ENCODE measurements around the gene DDX41. TPM values are rescaled to one million over a fixed set of nuclear protein-coding genes. Genes with fewer than 3 reads are reported as not detected.

DDX41 gene
- total RNA-seq, 2 donors from 2014 or later = 84.3 to 134 TPM

- H3K27ac ChIP-seq = no peak overlapping the region
- intact Hi-C loops (cut with DNase I) = loop anchor here (5.0 kb wide), 3 partner anchors 44 to 189 kb away; partner anchors contain the start of gene MXD3
- H3K4me3 ChIP-seq = no peak overlapping the region
- peaks cover 10% of the 10 kb centered on the region for H3K4me1 ChIP-seq
- H3K27me3 ChIP-seq = no peaks in the 10 kb centered on the region
- TF ChIP-seq CTCF (IDR thresholded peaks at IDR 0.05) = peak; percentile 97
- no peaks in the 10 kb centered on the region for H3K9me3 ChIP-seq
- peak; percentile 91 for DNase-seq
- no peaks in the 10 kb centered on the region for H3K36me3 ChIP-seq
- no peak overlapping the region for H3K9ac ChIP-seq (ENCODE audit: low read depth in 2 of 2, low read length in 2 of 2)
These were observed 15.9 kb downstream of the DDX41 start for GRCh38 chr5:177500685-177501522.

GRCh38 chr5:177499842-177500241 is 16.9 kb downstream of the DDX41 start:
- H3K36me3 ChIP-seq = no peaks in the 10 kb centered on the region
- no peaks in the 10 kb centered on the region for H3K27me3 ChIP-seq
- intact Hi-C loops (cut with DNase I) = loop anchor here (5.0 kb wide), 4 partner anchors 43 to 188 kb away; partner anchors contain the start of genes F12 and MXD3
- H3K4me3 ChIP-seq = no peak overlapping the region
- no peaks in the 10 kb centered on the region for H3K9me3 ChIP-seq
- no peak overlapping the region for H3K9ac ChIP-seq (ENCODE audit: low read depth in 2 of 2, low read length in 2 of 2)
- TF ChIP-seq CTCF (IDR thresholded peaks at IDR 0.05) = no peak
- DNase-seq = no peak
- H3K4me1 ChIP-seq = peaks cover 10% of the 10 kb centered on the region
- no peak overlapping the region for H3K27ac ChIP-seq

- DNase-seq = no peak
- Histone ChIP-seq H3K4me3 (peak overlapping the region; percentile 51), H3K9ac (ENCODE audit: low read depth in 2 of 2, low read length in 2 of 2) (peak overlapping the region; percentile 40 to 50), H3K27ac (peak overlapping the region; percentile 33), H3K4me1 (peaks cover 10% of the 10 kb centered on the region), H3K9me3 (no peaks in the 10 kb centered on the region), H3K27me3 (no peaks in the 10 kb centered on the region), H3K36me3 (no peaks in the 10 kb centered on the region)
- intact Hi-C loops (cut with DNase I) = loop anchor here (5.0 kb wide), 1 partner anchor 91 kb away; the partner anchor contains the start of gene F12
- TF ChIP-seq CTCF (IDR thresholded peaks at IDR 0.05) = no peak
These were observed 18.6 kb downstream of the DDX41 start for GRCh38 chr5:177498013-177498787.

- Histone ChIP-seq H3K27me3 (no peaks in the 10 kb centered on the region), H3K9me3 (no peaks in the 10 kb centered on the region), H3K36me3 (no peaks in the 10 kb centered on the region), H3K9ac (ENCODE audit: low read depth in 2 of 2, low read length in 2 of 2) (peak within 1 kb of the TSS; percentile 68 to 80), H3K4me1 (peaks cover 10% of the 10 kb centered on the region), H3K4me3 (peak within 1 kb of the TSS; percentile 51), H3K27ac (peak within 1 kb of the TSS; percentile 79)
- TF ChIP-seq CTCF (IDR thresholded peaks at IDR 0.05) = no peak
- intact Hi-C loops (cut with DNase I) = loop anchor here (5.0 kb wide), 1 partner anchor 90 kb away; the partner anchor contains the start of gene F12
- peak; percentile 96 for DNase-seq
These were observed 19.3 kb downstream of the DDX41 start, which contains the start of gene PDLIM7 for GRCh38 chr5:177497292-177498012. TSS of gene PDLIM7 (minus strand) at chr5:177497604. CDS start at chr5:177496512, 1,092 bp downstream.

Data from colonic mucosa (tissue), 4 donors.